Measurements from ENCODE around the gene EP400. TPM values are rescaled to one million over a fixed set of nuclear protein-coding genes. Genes with fewer than 3 reads are reported as not detected.

EP400 gene
- total and polyA plus RNA-seq, 9 of the 15 experiments (the other 6 are each of a cell fraction or from before 2014, with no cell fraction given) = 4.5 to 58.0 (median 7.0) TPM

DNA sequence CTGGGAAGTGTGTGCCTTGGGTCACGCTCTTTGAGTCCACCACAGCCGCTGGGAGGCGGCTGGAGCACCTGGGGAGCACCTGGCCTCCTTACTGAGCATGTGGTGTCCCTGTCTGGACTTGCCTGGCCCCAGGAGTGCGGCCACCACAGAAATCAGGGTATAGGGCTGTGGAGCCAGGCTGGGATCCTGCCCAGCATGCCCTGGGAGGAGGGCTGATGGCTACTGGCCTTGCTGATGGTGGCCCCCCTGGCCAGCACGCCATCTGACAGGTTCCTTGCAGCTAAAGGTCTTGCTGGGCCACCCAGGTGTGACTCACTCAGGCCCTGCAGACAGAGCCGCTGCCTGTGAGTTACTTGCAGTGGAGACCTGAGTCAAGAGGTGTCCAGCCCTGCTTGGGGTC lies 49.3 kb upstream of the EP400 start:
- Histone ChIP-seq H3K27ac (ENCODE audit: extremely low read depth, low read depth, low read length) (no peak overlapping the region), H4K20me1 (replicated peaks; ENCODE audit: control insufficient read depth, insufficient read depth, low read length) (peaks cover 19% of the 10 kb centered on the region; the same call in 1 of the 2 replicates), H3K4me3 (no peak overlapping the region), H3K4me2 (ENCODE audit: insufficient read depth, low read length) (no peak overlapping the region), H3K9me1 (ENCODE audit: control insufficient read depth, insufficient read depth, low read length) (no peaks in the 10 kb centered on the region), H3K9ac (ENCODE audit: insufficient read depth in 1 of 2, low read depth in 2 of 2, low read length in 2 of 2) (peak overlapping the region in 1 of 2 experiments; percentile 73; a peak in 2 of 4 replicates), H3K27me3 (ENCODE audit: control insufficient read depth in 2 of 2, insufficient read depth in 2 of 2, low read length in 2 of 2) (no peaks in the 10 kb centered on the region), H3K79me2 (ENCODE audit: control insufficient read depth, insufficient read depth, low read length) (peaks cover 13% of the 10 kb centered on the region), H3K9me3 (replicated peaks; ENCODE audit: control insufficient read depth, insufficient read depth, low read depth, low read length) (no peaks in the 10 kb centered on the region), H3K4me1 (replicated peaks in 1 of 2; ENCODE audit: control insufficient read depth in 2 of 2, insufficient read depth in 2 of 2, low read length in 2 of 2) (peaks cover 0 to 57% of the 10 kb centered on the region in 2 experiments; a peak in 4 of 5 replicates), H3K36me3 (ENCODE audit: control insufficient read depth, insufficient read depth, low read length) (peaks cover 8% of the 10 kb centered on the region; the same call in 1 of the 3 replicates), H2AFZ (ENCODE audit: low read depth, low read length) (no peak overlapping the region)
- TF ChIP-seq RBFOX2 (IDR thresholded peaks at IDR 0.05; ENCODE audit: low read depth, low read length) (peak; percentile 42; the same call in 1 of the 2 replicates), HDGF (IDR thresholded peaks at IDR 0.05) (no peak), POLR2G (IDR thresholded peaks at IDR 0.05; ENCODE audit: low read depth, low read length) (peak; percentile 33; the same call in 1 of the 2 replicates), PRMT5 (CRISPR knock-in tag; IDR thresholded peaks at IDR 0.05) (no peak), SIN3B (IDR thresholded peaks at IDR 0.05; ENCODE audit: low read depth) (no peak)
- ATAC-seq (no peak), FAIRE-seq (no peak), DNase-seq (ENCODE audit: extremely low read depth in 1 of 4, low spot score in 3 of 4) (no peak)
- in situ Hi-C loops (cut with MboI) (no loop called here), intact Hi-C loops (cut with micrococcal nuclease) (no loop called here)
- ChIA-PET POLR2A (interaction anchor here (0.5 to 2.2 kb wide), 5 partner anchors 10 to 33 kb away, joined by 3 to 8 read pairs (median 3); no protein-coding TSS in a partner anchor), CTCF (ENCODE audit: low intra/inter-chr PET ratio) (interaction anchor here (0.6 kb wide), 1 partner anchor 70 kb away, joined by 3 read pairs; no protein-coding TSS in a partner anchor)
- BruUV-seq (replicated peaks) = no TSS peak
- 92% methylated on average over 6 of the region's 6 CpGs for WGBS (ENCODE audit: insufficient coverage, low coverage, missing lambda C conversion rate)
